Thymus (tissue), 14 donors: ENCODE data around the gene TMC3. TPM values are rescaled to one million over a fixed set of nuclear protein-coding genes. Genes with fewer than 3 reads are reported as not detected.
A peak's percentile ranks its signal among the peaks of the same experiment; 100 is the strongest.
"Not testable (repeated sequence)": the region's sequence is repeated elsewhere in the genome, so short reads cannot be mapped to it uniquely, and the experiment has no call there.

ENCODE experiments used
- DNase-seq, 9 donors: peaks; one replicate each; pipeline ENCODE4 v3.0.0-alpha.2; 2013; ENCODE audit warnings: low spot score in 9 of 9, low read depth in 6 of 9, missing footprints in 1 of 9
- H3K27ac ChIP-seq, 2 donors: one replicate each; pipeline ENCODE4 v1.5.1; 2013; ENCODE audit warnings: control low read depth in 1 of 2, low read depth in 1 of 2, low read length in 1 of 2, mild to moderate bottlenecking in 1 of 2, moderate library complexity in 1 of 2
- H3K27me3 ChIP-seq, 2 donors: one replicate each; pipeline ENCODE4 v1.5.1; 2013; ENCODE audit warnings: low read length in 1 of 2; ENCODE audit not compliant: control insufficient read depth in 2 of 2, insufficient read depth in 1 of 2
- H3K36me3 ChIP-seq, 2 donors: one replicate each; pipeline ENCODE4 v1.5.1; 2013; ENCODE audit warnings: low read length in 1 of 2, mild to moderate bottlenecking in 1 of 2, moderate library complexity in 1 of 2; ENCODE audit not compliant: control insufficient read depth in 2 of 2, insufficient read depth in 2 of 2
- H3K4me1 ChIP-seq, 2 donors: one replicate each; pipeline ENCODE4 v1.5.1; 2013; ENCODE audit warnings: low read length in 2 of 2; ENCODE audit not compliant: control insufficient read depth in 2 of 2, insufficient read depth in 2 of 2
- H3K4me3 ChIP-seq, 2 donors: one replicate each; pipeline ENCODE4 v1.5.1; 2013; ENCODE audit warnings: low read length in 2 of 2, control low read depth in 1 of 2, mild to moderate bottlenecking in 1 of 2
- H3K9me3 ChIP-seq, 2 donors: one replicate each; pipeline ENCODE4 v1.5.1; 2013; ENCODE audit warnings: low read length in 1 of 2, mild to moderate bottlenecking in 1 of 2; ENCODE audit not compliant: control insufficient read depth in 2 of 2, insufficient read depth in 1 of 2
- WGBS: extraction: QIAGEN DNeasy Blood & Tissue Kit; methylation state at CpG from one replicate; pipeline ENCODE4 v1.1.7; 2013; 5-methylcytosine and 5-hydroxymethylcytosine counted together
- long read RNA-seq, 10 donors: transcript quantifications; one replicate each; lab custom pipeline, GENCODE V29; 2026
- polyA plus RNA-seq: library from polyadenylated mRNA; stranded (reverse); fragments of 200-250 nt; gene quantifications from one replicate; pipeline ENCODE4 v1.2.3, GENCODE V29; 2013
- total RNA-seq: library from RNA; stranded (reverse); fragments of 120-200 nt; gene quantifications from one replicate; pipeline ENCODE4 v1.2.4, GENCODE V29; 2013
- donor health status: healthy.

The TMC3 gene
- total RNA-seq = under 0.01 TPM
- polyA plus RNA-seq = 0.07 TPM
- long read RNA-seq, donor 1 = 0 reads
- long read RNA-seq, donor 2 = 0 reads
- long read RNA-seq, donor 3 = 0 reads
- long read RNA-seq, donor 4 = 0 reads
- long read RNA-seq, donor 5 = 0 reads
- long read RNA-seq, donor 6 = 0 reads
- long read RNA-seq, donor 7 = 0 reads
- long read RNA-seq, donor 8 = 0 reads
- long read RNA-seq, donor 9 = 0 reads
- long read RNA-seq, donor 10 = 0 reads

GRCh38 chr15:81373775-81374395 lies at the start of gene TMC3:
TMC3 (minus strand) TSS chr15:81374213; CDS start chr15:81374077, 136 bp downstream.
- Histone ChIP-seq H3K36me3 (no peaks in the 10 kb centered on the region), H3K9me3 (no peaks in the 10 kb centered on the region), H3K27me3 (no peaks in the 10 kb centered on the region), H3K27ac (no peak within 1 kb of the TSS), H3K4me3 (no peak within 1 kb of the TSS), H3K4me1 (no peaks in the 10 kb centered on the region)
- DNase-seq = no peak
- 84% methylated on average over 11 of the region's 11 CpGs for WGBS

GRCh38 chr15:81421461-81421860 lies 47.4 kb upstream of the TMC3 start:
- no peak for DNase-seq
- Histone ChIP-seq H3K27me3 (no peaks in the 10 kb centered on the region), H3K27ac (no peak overlapping the region), H3K4me3 (no peak overlapping the region), H3K9me3 (no peaks in the 10 kb centered on the region), H3K36me3 (no peaks in the 10 kb centered on the region), H3K4me1 (peaks cover 0 to 3% of the 10 kb centered on the region in 2 donors)
- WGBS = 96% methylated on average over 1 of the region's 1 CpG

- Histone ChIP-seq H3K4me1 (peaks cover 15 to 17% of the 10 kb centered on the region in 2 donors), H3K9me3 (no peaks in the 10 kb centered on the region), H3K27me3 (no peaks in the 10 kb centered on the region), H3K27ac (no peak overlapping the region), H3K36me3 (no peaks in the 10 kb centered on the region), H3K4me3 (no peak overlapping the region)
- 84% methylated on average over 8 of the region's 8 CpGs for WGBS
- no peak for DNase-seq
Observed at GRCh38 chr15:81419332-81419943, 45.4 kb upstream of the TMC3 start.

GRCh38 chr15:81418891-81419290 lies 44.9 kb upstream of the TMC3 start:
- Histone ChIP-seq H3K4me3 (no peak overlapping the region), H3K36me3 (no peaks in the 10 kb centered on the region), H3K4me1 (peaks cover 17 to 18% of the 10 kb centered on the region in 2 donors), H3K27ac (no peak overlapping the region), H3K9me3 (peaks cover 0 to 3% of the 10 kb centered on the region in 2 donors), H3K27me3 (no peaks in the 10 kb centered on the region)
- 50% methylated on average over 5 of the region's 5 CpGs for whole genome bisulfite sequencing
- no peak for DNase-seq

- Histone ChIP-seq H3K27me3 (no peaks in the 10 kb centered on the region), H3K4me3 (no peak overlapping the region), H3K9me3 (peaks cover 0 to 7% of the 10 kb centered on the region in 2 donors), H3K4me1 (peaks cover 17 to 18% of the 10 kb centered on the region in 2 donors), H3K36me3 (no peaks in the 10 kb centered on the region), H3K27ac (no peak overlapping the region)
- DNase-seq = no peak
- WGBS = 93% methylated on average over 7 of the region's 7 CpGs
Observed at GRCh38 chr15:81418444-81418843, 44.4 kb upstream of the TMC3 start.

- H3K36me3 ChIP-seq, H3K27me3 ChIP-seq, H3K9me3 ChIP-seq: not testable (repeated sequence)
- H3K4me3 ChIP-seq = peak overlapping the region in 1 of 2 donors; percentile 32
- H3K4me1 ChIP-seq = peaks cover 17 to 22% of the 10 kb centered on the region in 2 donors
- WGBS = 32% methylated on average over 12 of the region's 12 CpGs
- peak overlapping the region; percentile 10 to 61 for H3K27ac ChIP-seq
- peak in 6 of 9 donors; percentile 14 to 61 (median 22) for DNase-seq
Observed at GRCh38 chr15:81414274-81414968, 40.4 kb upstream of the TMC3 start.

GRCh38 chr15:81413851-81414250 lies 39.8 kb upstream of the TMC3 start:
- H3K36me3 ChIP-seq = no peaks in the 10 kb centered on the region
- H3K9me3 ChIP-seq = peaks cover 0 to 7% of the 10 kb centered on the region in 2 donors
- WGBS = 99% methylated on average over 32 of the region's 32 CpGs
- no peak for DNase-seq
- H3K27ac ChIP-seq = no peak overlapping the region
- no peaks in the 10 kb centered on the region for H3K27me3 ChIP-seq
- no peak overlapping the region for H3K4me3 ChIP-seq
- H3K4me1 ChIP-seq = peaks cover 16 to 22% of the 10 kb centered on the region in 2 donors

GRCh38 chr15:81411969-81412633 lies 38.1 kb upstream of the TMC3 start:
- Histone ChIP-seq H3K9me3 (peaks cover 0 to 7% of the 10 kb centered on the region in 2 donors), H3K4me1 (peaks cover 14 to 22% of the 10 kb centered on the region in 2 donors), H3K27ac (no peak overlapping the region), H3K27me3 (no peaks in the 10 kb centered on the region), H3K36me3 (no peaks in the 10 kb centered on the region), H3K4me3 (no peak overlapping the region)
- DNase-seq = no peak
- WGBS = 96% methylated on average over 5 of the region's 5 CpGs
